ENCODE data around the gene HTRA3.

- TF ChIP-seq EZH2phosphoT487 (conservative IDR thresholded peaks at IDR 0.05; ENCODE audit: low read length) (no peak), CTCF (IDR thresholded peaks at IDR 0.05; ENCODE audit: insufficient read depth, low read length, poor library complexity, severe bottlenecking) (no peak)
Measured at GRCh38 chr4:8330821-8331574, 61.4 kb downstream of the HTRA3 start.

Measured in SU-DHL-6 (cell line).